GM12878 (cell line): ENCODE results near the gene EPN3. TPM values are rescaled to one million over a fixed set of nuclear protein-coding genes. Genes with fewer than 3 reads are reported as not detected.

Source experiments
- ATAC-seq: fragments of 200-7000 bp; cut with Tn5 transposase; 3 replicates; pipeline ENCODE4 v1.9.1; 2020; ENCODE audit warnings: mild to moderate bottlenecking, moderate library complexity
- BruUV-seq: library from RNA; stranded (reverse); fragments of 400-500 nt; replicated peaks from 2 replicates; lab custom pipeline; 2021; lab: Mats Ljungman, UMichigan
- CTCF ChIA-PET: fragments of 300-600 bp; sonication (Branson Sonifier 250); formaldehyde crosslinking; extraction: SDS; loops from one replicate; lab custom pipeline; 2021; ENCODE audit warnings: inconsistent platforms; lab: Yijun Ruan, JAX
- POLR2A ChIA-PET: fragments of 350-600 bp; formaldehyde crosslinking; extraction: SDS; loops from one replicate; lab custom pipeline; 2021; ENCODE audit warnings: inconsistent platforms; lab: Charles Lee
- RAD21 ChIA-PET: fragments of 300-600 bp; sonication (Branson Sonifier 250); formaldehyde crosslinking; loops from one replicate; lab custom pipeline; 2023; ENCODE audit warnings: antibody characterized with exemption; ENCODE audit not compliant: unreplicated experiment; lab: Charles Lee
- SMC1A ChIA-PET: fragments of 300-600 bp; sonication (Branson Sonifier 250); formaldehyde crosslinking; loops from one replicate; lab custom pipeline; 2023; ENCODE audit not compliant: unreplicated experiment, uncharacterized antibody; lab: Charles Lee
- DNase-seq: peaks from one replicate; pipeline ENCODE4 v3.0.0-alpha.2; 2011; ENCODE audit warnings: low read depth, low spot score
- FAIRE-seq: peaks from 3 replicates; lab custom pipeline; 2011; peaks lifted over from hg19 to GRCh38; lab: Jason Lieb, UNC
- H2AFZ ChIP-seq: 2 replicates; pipeline ENCODE4 v1.6.0; 2011; ENCODE audit warnings: low read depth, low read length, control low read depth; ENCODE audit not compliant: control insufficient read depth
- H3K27ac ChIP-seq: 2 replicates; pipeline ENCODE4 v1.5.1; 2011; ENCODE audit warnings: control low read depth; ENCODE audit not compliant: control insufficient read depth, insufficient read depth
- H3K27me3 ChIP-seq, 2 experiments: replicated peaks in 1 of 2; 2 replicates each; pipeline versions ENCODE4 v1.6.0 to v1.6.1; 2011; ENCODE audit warnings: low read length in 1 of 2; ENCODE audit not compliant: control insufficient read depth in 2 of 2, insufficient read depth in 2 of 2
- H3K36me3 ChIP-seq, 2 experiments: 2 replicates each; pipeline ENCODE4 v1.5.1; 2011; ENCODE audit warnings: low read length in 1 of 2; ENCODE audit not compliant: control insufficient read depth in 2 of 2, insufficient read depth in 2 of 2
- H3K4me1 ChIP-seq: 2 replicates; pipeline ENCODE4 v1.6.1; 2011; ENCODE audit warnings: mild to moderate bottlenecking, low read length, moderate library complexity, mixed read lengths; ENCODE audit not compliant: control insufficient read depth, insufficient read depth
- H3K4me2 ChIP-seq: 2 replicates; pipeline ENCODE4 v1.6.0; 2011; ENCODE audit warnings: control low read depth; ENCODE audit not compliant: control insufficient read depth, insufficient read depth
- H3K4me3 ChIP-seq: fragments of 200-600 bp; sonication (generic); 2 replicates; pipeline ENCODE4 v1.5.1; 2016
- H3K79me2 ChIP-seq: 2 replicates; pipeline ENCODE4 v1.6.0; 2011; ENCODE audit warnings: low read length; ENCODE audit not compliant: control insufficient read depth, insufficient read depth
- H3K9ac ChIP-seq: 2 replicates; pipeline ENCODE4 v1.8.0; 2011; ENCODE audit warnings: low read length, control low read depth, mixed read lengths; ENCODE audit not compliant: control insufficient read depth, insufficient read depth
- H3K9me3 ChIP-seq: replicated peaks from 3 replicates; pipeline ENCODE4 v1.5.1; 2011; ENCODE audit warnings: mild to moderate bottlenecking, low read length; ENCODE audit not compliant: control insufficient read depth, insufficient read depth
- H4K20me1 ChIP-seq: 2 replicates; pipeline ENCODE4 v1.6.0; 2011; ENCODE audit not compliant: control insufficient read depth, insufficient read depth
- DPF2 ChIP-seq: fragments of 450-650 bp; IDR thresholded peaks from 2 replicates; pipeline ENCODE4 v1.6.1; 2017; ENCODE audit warnings: mild to moderate bottlenecking
- FOXK2 ChIP-seq: fragments of 450-650 bp; IDR thresholded peaks from 2 replicates; pipeline ENCODE4 v1.6.1; 2017; ENCODE audit warnings: mild to moderate bottlenecking, moderate library complexity
- HDAC2 ChIP-seq: fragments of 200-600 bp; sonication (generic); IDR thresholded peaks from 2 replicates; pipeline ENCODE4 v1.6.1; 2017
- KLF5 ChIP-seq: fragments of 450-650 bp; IDR thresholded peaks from 2 replicates; pipeline ENCODE4 v1.6.1; 2014; ENCODE audit warnings: mild to moderate bottlenecking; ENCODE audit not compliant: partially characterized antibody
- LARP7 ChIP-seq: fragments of 450-650 bp; IDR thresholded peaks from 2 replicates; pipeline ENCODE4 v1.6.1; 2017; ENCODE audit warnings: mild to moderate bottlenecking
- NBN ChIP-seq: fragments of 450-650 bp; IDR thresholded peaks from 2 replicates; pipeline ENCODE4 v1.6.1; 2016
- NFYA ChIP-seq: IDR thresholded peaks from 2 replicates; pipeline ENCODE4 v1.6.1; 2011; ENCODE audit warnings: low read depth, mild to moderate bottlenecking, low read length, improper control_type of control experiment, borderline replicate concordance
- RCOR1 ChIP-seq: conservative IDR thresholded peaks from 2 replicates; pipeline ENCODE4 v1.6.1; 2012; ENCODE audit warnings: low read depth, low read length, improper control_type of control experiment
- SMAD1 ChIP-seq: fragments of 450-650 bp; IDR thresholded peaks from 2 replicates; pipeline ENCODE4 v1.6.1; 2018; ENCODE audit warnings: mild to moderate bottlenecking, low read depth; ENCODE audit not compliant: partially characterized antibody
- SUPT20H ChIP-seq: IDR thresholded peaks from 2 replicates; pipeline ENCODE4 v1.6.1; 2011; ENCODE audit warnings: low read depth, mild to moderate bottlenecking, low read length, moderate library complexity, borderline replicate concordance; ENCODE audit not compliant: control insufficient read depth
- WGBS: methylation state at CpG from one replicate; pipeline ENCODE4 v1.1.6; 2016; ENCODE audit warnings: low lambda C conversion rate; ENCODE audit not compliant: insufficient replicate concordance, insufficient coverage; ENCODE audit errors: missing lambda C conversion rate; 5-methylcytosine and 5-hydroxymethylcytosine counted together
- in situ Hi-C: fragments of 300-500 bp; cut with MboI; formaldehyde crosslinking; loops from 9 replicates; pipeline ENCODE4 v1.14.3; 2018; ENCODE audit warnings: mixed read lengths
- intact Hi-C: fragments of 100-400 bp; cut with micrococcal nuclease; formaldehyde crosslinking; loops from one replicate; pipeline ENCODE4 v1.14.2; 2022; ENCODE audit not compliant: unreplicated experiment
- polyA plus RNA-seq, 11 experiments: library from polyadenylated mRNA; depleted of rRNA in 4 of 11; unstranded in 6 of 11; stranded (reverse) in 5 of 11; fragments of >200 nt; fragmentation: Nextera tagmentation in 4 of 11; fragmentation: Illumina TruSeq in 1 of 11; extraction: Ambion mirVana in 4 of 11; extraction: Trizol in 1 of 11; gene quantifications; 1 replicate in 1 of 11; 2 replicates in 10 of 11; pipeline versions ENCODE4 v1.2.1 to v1.2.3, GENCODE V29; 2011 to 2016; ENCODE audit warnings: inconsistent platforms in 2 of 11, missing spikeins in 2 of 11, low read depth in 1 of 11
- total RNA-seq, 4 experiments: library from RNA; depleted of rRNA in 3 of 4; stranded (reverse); fragments of >200 nt in 3 of 4; fragmentation: Illumina TruSeq in 1 of 4; extraction: Trizol in 1 of 4; gene quantifications; 2 replicates each; pipeline versions ENCODE4 v1.2.1 to v1.2.3, GENCODE V29; 2013 to 2021
- TF ChIP-seq, protein P1 (sequence below): IDR thresholded peaks from 2 replicates; pipeline ENCODE4 v1.6.1; 2012; ENCODE audit warnings: mild to moderate bottlenecking, low read depth, low read length

The EPN3 gene
- total and polyA plus RNA-seq, 10 of the 15 experiments (the other 5 are each of a cell fraction or from before 2014, with no cell fraction given): 0.04 to 0.07 TPM; not detected in 8

DNA sequence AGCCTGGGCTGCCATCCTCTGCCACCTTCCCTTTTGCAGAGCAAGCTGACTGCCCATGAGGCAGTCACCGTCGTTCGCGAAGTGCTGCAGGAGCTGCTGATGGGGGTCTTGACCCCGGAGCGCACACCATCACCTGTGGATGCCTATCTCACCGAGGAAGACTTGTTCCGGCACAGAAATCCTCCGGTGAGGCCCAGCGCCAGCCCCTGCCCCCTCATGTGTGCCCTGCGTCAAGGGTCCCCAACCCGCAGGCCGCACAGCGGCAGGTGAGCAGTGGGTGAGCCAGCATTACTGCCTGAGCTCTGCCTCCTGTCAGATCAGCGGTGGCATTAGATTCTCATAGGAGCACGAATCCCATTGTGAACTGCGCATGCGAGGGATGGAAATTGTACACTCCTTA is 7.7 kb upstream of the EPN3 start:
- TF ChIP-seq FOXK2 (no peak), DPF2 (no peak), SUPT20H (no peak), LARP7 (no peak), NFYA (no peak), SMAD1 (no peak)
- Histone ChIP-seq H3K27me3 (peaks cover 0 to 1% of the 10 kb centered on the region in 2 experiments; a peak in 1 of 4 replicates), H3K4me2 (no peak overlapping the region), H3K4me1 (no peaks in the 10 kb centered on the region), H2AFZ (no peak overlapping the region), H3K79me2 (no peaks in the 10 kb centered on the region), H3K36me3 (no peaks in the 10 kb centered on the region), H3K9me3 (no peaks in the 10 kb centered on the region), H3K27ac (no peak overlapping the region), H4K20me1 (no peaks in the 10 kb centered on the region), H3K9ac (no peak overlapping the region), H3K4me3 (no peak overlapping the region)
- FAIRE-seq: no peak
- CTCF ChIA-PET: no interaction called here
- SMC1A ChIA-PET: interaction anchor here (0.6 kb wide), 1 partner anchor 335 kb away, joined by 3 read pairs; no protein-coding TSS in a partner anchor
- no peak for ATAC-seq
- no peak for DNase-seq
- 80% methylated on average over 18 of the region's 18 CpGs for whole genome bisulfite sequencing
- BruUV-seq: no TSS peak
- RAD21 ChIA-PET: no interaction called here
- intact Hi-C loops (no loop called here), in situ Hi-C loops (no loop called here)
- POLR2A ChIA-PET: no interaction called here

DNA sequence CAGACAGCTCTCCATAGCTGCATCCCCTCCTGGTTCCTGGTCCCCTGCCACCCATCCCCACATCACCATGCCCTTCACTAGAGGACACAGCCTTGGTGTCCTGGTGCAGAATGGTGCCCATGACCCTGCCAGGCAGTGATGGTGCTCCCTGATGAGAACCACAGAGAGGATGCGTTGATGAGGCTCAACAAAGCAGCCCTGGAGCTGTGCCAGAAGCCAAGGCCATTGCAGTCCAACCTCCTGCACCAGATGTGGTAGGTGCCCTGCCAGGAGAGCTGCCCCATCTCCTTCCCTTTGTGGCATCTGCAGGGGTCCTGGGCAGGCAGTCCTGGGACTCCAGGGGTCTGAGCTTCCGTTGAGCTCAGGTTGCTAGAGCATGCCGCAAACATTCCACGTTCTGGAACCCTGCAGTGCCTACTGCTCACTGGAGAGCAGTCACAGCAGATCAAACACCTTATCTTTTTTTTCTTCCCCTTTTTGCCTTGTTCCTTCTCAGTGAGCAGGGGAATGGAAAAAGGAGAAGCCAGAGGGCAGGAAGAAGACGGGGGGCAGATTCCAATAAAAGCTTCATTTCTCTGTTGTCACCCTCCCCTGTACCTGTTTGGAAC is 5.3 kb upstream of the EPN3 start:
- no peak for DNase-seq
- CTCF ChIA-PET: no interaction called here
- Histone ChIP-seq H3K4me1 (no peaks in the 10 kb centered on the region), H4K20me1 (no peaks in the 10 kb centered on the region), H3K79me2 (no peaks in the 10 kb centered on the region), H3K9ac (no peak overlapping the region), H3K36me3 (no peaks in the 10 kb centered on the region), H2AFZ (no peak overlapping the region), H3K27me3 (peaks cover 3 to 4% of the 10 kb centered on the region in 2 experiments; a peak in 3 of 4 replicates), H3K9me3 (no peaks in the 10 kb centered on the region), H3K27ac (no peak overlapping the region), H3K4me2 (no peak overlapping the region), H3K4me3 (no peak overlapping the region)
- no TSS peak for BruUV-seq
- POLR2A ChIA-PET: interaction anchor here (0.6 to 0.7 kb wide), 3 partner anchors 27 to 301 kb away, joined by 3 to 9 read pairs (median 3); no protein-coding TSS in a partner anchor
- WGBS: 23% methylated on average over 5 of the region's 5 CpGs
- no peak for ATAC-seq
- in situ Hi-C loops: no loop called here
- FAIRE-seq: no peak
- RAD21 ChIA-PET: no interaction called here
- SMC1A ChIA-PET: no interaction called here
- intact Hi-C loops: no loop called here
- TF ChIP-seq KLF5: no peak
- TF ChIP-seq RCOR1: no peak
- TF ChIP-seq, protein P1, sequence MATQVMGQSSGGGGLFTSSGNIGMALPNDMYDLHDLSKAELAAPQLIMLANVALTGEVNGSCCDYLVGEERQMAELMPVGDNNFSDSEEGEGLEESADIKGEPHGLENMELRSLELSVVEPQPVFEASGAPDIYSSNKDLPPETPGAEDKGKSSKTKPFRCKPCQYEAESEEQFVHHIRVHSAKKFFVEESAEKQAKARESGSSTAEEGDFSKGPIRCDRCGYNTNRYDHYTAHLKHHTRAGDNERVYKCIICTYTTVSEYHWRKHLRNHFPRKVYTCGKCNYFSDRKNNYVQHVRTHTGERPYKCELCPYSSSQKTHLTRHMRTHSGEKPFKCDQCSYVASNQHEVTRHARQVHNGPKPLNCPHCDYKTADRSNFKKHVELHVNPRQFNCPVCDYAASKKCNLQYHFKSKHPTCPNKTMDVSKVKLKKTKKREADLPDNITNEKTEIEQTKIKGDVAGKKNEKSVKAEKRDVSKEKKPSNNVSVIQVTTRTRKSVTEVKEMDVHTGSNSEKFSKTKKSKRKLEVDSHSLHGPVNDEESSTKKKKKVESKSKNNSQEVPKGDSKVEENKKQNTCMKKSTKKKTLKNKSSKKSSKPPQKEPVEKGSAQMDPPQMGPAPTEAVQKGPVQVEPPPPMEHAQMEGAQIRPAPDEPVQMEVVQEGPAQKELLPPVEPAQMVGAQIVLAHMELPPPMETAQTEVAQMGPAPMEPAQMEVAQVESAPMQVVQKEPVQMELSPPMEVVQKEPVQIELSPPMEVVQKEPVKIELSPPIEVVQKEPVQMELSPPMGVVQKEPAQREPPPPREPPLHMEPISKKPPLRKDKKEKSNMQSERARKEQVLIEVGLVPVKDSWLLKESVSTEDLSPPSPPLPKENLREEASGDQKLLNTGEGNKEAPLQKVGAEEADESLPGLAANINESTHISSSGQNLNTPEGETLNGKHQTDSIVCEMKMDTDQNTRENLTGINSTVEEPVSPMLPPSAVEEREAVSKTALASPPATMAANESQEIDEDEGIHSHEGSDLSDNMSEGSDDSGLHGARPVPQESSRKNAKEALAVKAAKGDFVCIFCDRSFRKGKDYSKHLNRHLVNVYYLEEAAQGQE: no peak
- no peak for TF ChIP-seq HDAC2
- TF ChIP-seq NBN: no peak
